GM18868 (cell line): ENCODE measurements around the gene SLC17A9.
A peak's percentile ranks its signal among the peaks of the same experiment; 100 is the strongest.

Experiments
- ATAC-seq: cut with Tn5 transposase; IDR thresholded peaks from one replicate; pipeline ENCODE4 v1.9.1; 2021; ENCODE audit warnings: mild to moderate bottlenecking, moderate library complexity; ENCODE audit not compliant: unreplicated experiment

SLC17A9 gene

DNA sequence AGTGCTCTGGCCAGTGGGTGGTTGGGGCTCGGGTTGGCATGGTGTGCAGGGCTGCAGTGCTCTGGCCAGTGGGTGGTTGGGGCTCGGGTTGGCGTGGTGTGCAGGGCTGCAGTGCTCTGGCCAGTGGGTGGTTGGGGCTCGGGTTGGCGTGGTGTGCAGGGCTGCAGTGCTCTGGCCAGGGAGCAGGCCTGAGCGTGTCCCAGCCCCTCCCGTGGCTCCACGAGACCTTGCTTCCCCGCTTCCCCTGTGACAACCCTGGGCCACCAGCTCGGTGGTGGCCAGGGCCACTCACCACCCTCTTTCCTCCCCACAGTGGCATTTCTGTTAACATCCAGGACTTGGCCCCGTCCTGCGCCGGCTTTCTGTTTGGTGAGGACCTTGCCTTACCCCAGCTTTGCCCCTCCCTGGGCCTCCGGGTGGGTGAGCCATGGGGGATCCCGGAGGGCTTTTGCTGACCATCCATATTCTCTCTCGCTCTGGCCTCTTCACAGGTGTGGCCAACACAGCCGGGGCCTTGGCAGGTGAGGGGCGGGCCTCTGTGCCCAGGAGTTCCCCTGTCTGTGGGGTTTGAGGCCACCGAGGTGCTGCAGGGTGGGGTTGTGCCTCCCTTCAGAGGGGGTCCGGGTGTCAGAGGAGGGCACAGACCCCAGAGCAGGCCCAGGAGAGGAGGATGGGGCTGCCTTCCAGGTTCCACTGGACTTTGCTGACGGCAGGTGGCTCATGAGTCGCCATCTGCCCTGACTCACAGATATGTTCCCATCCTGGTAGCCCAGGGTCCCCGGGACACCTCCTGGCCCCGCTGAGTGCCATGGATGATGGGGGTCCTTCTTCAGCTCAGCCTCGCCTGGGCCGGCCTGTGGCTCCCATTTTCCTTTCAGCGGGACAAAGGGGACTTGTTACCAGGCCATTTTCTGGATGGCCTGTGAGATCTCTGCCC is 14.0 kb downstream of the SLC17A9 start:
- ATAC-seq = no peak

GRCh38 chr20:62967149-62967501 is 14.6 kb downstream of the SLC17A9 start:
- ATAC-seq = no peak

GRCh38 chr20:62967628-62968351 is 15.3 kb downstream of the SLC17A9 start:
- no peak for ATAC-seq

GRCh38 chr20:62968378-62969178 is 16.1 kb downstream of the SLC17A9 start:
- no peak for ATAC-seq

DNA sequence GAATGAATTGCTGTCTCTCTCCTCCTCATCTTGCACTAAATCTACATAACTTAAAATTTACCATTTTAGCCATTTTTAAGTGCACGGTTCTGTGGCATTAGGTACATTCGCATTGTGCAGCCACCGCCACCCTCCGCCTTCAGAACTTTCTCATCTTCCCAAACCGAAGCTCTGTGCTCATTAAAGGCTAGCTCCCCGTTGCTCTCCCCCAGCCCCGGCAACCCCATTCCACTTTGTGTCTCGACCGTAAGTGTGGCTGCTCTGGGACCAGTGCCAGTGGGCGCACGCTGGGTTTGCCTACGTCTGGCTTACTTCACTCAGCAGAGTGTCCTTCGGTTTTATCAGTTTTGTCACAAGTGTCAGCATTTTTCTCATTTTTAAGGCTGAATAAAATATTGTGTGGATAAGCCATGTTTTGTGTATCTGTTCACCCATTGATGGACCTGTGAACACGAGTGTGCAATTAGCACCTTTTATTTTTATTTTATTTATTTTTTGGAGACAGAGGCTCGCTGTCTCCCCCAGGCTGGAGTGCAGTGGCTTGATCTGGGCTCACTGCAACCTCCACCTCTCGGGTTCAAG is 16.8 kb downstream of the SLC17A9 start:
- ATAC-seq = no peak

GRCh38 chr20:62969939-62970306 is 17.4 kb downstream of the SLC17A9 start:
- no peak for ATAC-seq

- ATAC-seq = no peak
These were observed 18.1 kb downstream of the SLC17A9 start for GRCh38 chr20:62970307-62971210.

GRCh38 chr20:62971211-62971949 is 18.9 kb downstream of the SLC17A9 start:
- ATAC-seq = no peak

DNA sequence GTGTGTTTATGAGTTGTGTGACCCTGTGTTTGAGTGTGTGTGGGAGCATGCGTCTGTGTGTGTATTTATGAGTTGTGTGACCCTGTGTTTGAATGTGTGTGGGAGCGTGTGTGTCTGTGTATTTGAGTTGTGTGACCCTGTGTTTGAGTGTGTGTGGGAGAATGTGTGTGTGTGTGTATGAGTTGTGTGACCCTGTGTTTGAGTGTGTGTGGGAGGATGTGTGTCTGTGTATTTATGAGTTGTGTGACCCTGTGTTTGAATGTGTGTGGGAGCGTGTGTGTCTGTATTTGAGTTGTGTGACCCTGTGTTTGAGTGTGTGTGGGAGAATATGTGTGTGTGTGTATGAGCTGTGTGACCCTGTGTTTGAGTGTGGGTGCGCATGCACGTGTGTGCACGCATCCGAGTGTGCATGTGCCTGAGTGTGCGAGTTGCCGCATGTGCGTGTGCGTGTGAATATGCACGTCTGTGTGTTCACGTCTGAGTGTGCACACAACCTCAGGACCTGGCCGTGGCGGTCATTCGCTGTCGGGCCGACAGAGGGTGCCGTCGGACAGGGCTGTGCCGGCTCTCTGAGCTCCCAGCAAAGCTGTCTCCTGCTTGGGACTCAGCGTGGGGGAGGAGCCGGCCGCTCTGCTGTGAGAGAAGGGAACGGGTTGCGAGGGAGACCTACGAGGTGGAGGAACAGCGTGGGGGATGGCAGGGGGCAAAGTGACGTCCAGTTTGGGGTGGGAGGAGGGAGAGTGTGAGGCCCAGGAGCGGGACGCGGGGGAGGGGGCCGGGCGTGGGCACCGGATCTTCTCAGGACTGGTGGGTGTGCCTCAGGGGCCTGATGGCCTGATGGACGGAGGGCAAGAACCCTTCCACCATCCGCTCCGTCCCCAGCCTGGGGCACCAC is 19.7 kb downstream of the SLC17A9 start:
- ATAC-seq = peak; percentile 83

- ATAC-seq = no peak
These were observed 20.6 kb downstream of the SLC17A9 start for GRCh38 chr20:62972845-62973745.

GRCh38 chr20:62975251-62975760 is 22.8 kb downstream of the SLC17A9 start:
- ATAC-seq = no peak

- ATAC-seq = no peak
These were observed 23.5 kb downstream of the SLC17A9 start for GRCh38 chr20:62975812-62976508.

GRCh38 chr20:62976886-62977285 is 24.4 kb downstream of the SLC17A9 start:
- no peak for ATAC-seq

GRCh38 chr20:62977613-62978560 is 25.4 kb downstream of the SLC17A9 start:
- peak; percentile 68 for ATAC-seq

DNA sequence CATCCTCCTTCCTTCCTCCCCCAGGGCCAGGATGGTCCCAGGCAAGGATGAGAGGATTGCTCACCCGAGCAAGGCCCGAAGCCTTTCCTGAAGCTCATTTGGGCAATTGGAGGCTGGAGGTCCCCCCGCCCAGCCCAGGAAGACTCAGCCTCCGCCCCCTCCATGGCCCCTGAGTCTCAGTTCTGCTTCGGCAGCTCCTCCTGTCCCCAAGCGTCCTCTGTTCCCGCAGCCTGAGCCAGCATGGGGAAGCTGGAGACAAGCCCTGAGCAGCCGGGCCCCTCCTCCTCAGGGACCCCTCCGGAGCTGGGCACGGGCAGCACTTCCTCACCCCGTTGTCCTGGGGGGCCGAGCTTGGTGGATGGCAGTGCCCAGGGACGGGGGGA is 26.0 kb downstream of the SLC17A9 start:
- ATAC-seq = no peak
